Neural progenitor cell (in vitro differentiated cells): ENCODE data around the gene LIMK2. TPM values are rescaled to one million over a fixed set of nuclear protein-coding genes. Genes with fewer than 3 reads are reported as not detected.
"Not testable (repeated sequence)": the region's sequence is repeated elsewhere in the genome, so short reads cannot be mapped to it uniquely, and the experiment has no call there.

ENCODE experiments used
- DNase-seq: peaks from one replicate; pipeline ENCODE4 v3.0.0-alpha.2; 2016; ENCODE audit warnings: low spot score
- H2AFZ ChIP-seq: fragments of 200-600 bp; sonication (generic); replicated peaks from 2 replicates; pipeline ENCODE4 v1.6.1; 2016; ENCODE audit warnings: antibody characterized with exemption
- H3F3A ChIP-seq: fragments of 200-600 bp; sonication (generic); 2 replicates; pipeline ENCODE4 v1.6.1; 2016; ENCODE audit warnings: antibody characterized with exemption, low read depth
- H3K27ac ChIP-seq: fragments of 200-600 bp; sonication (generic); 2 replicates; pipeline ENCODE4 v1.5.1; 2016; ENCODE audit warnings: mild to moderate bottlenecking
- H3K27me3 ChIP-seq: fragments of 200-600 bp; sonication (generic); 2 replicates; pipeline ENCODE4 v1.6.1; 2016; ENCODE audit warnings: mild to moderate bottlenecking, moderate library complexity
- H3K36me3 ChIP-seq: fragments of 200-600 bp; sonication (generic); 2 replicates; pipeline ENCODE4 v1.5.1; 2016
- H3K4me1 ChIP-seq: fragments of 200-600 bp; sonication (generic); 2 replicates; pipeline ENCODE4 v1.6.1; 2016; ENCODE audit warnings: mixed run types
- H3K4me2 ChIP-seq: fragments of 200-600 bp; sonication (generic); 2 replicates; pipeline ENCODE4 v1.6.1; 2016
- H3K4me3 ChIP-seq: fragments of 200-600 bp; sonication (generic); 2 replicates; pipeline ENCODE4 v1.5.1; 2016
- H3K79me2 ChIP-seq: fragments of 200-600 bp; sonication (generic); 2 replicates; pipeline ENCODE4 v1.6.1; 2016; ENCODE audit warnings: low read depth
- H3K9ac ChIP-seq: fragments of 200-600 bp; sonication (generic); 2 replicates; pipeline ENCODE4 v1.6.1; 2016
- H3K9me3 ChIP-seq: fragments of 200-600 bp; sonication (generic); 2 replicates; pipeline ENCODE4 v1.5.1; 2016; ENCODE audit warnings: low read depth
- H4K20me1 ChIP-seq: fragments of 200-600 bp; sonication (generic); 2 replicates; pipeline ENCODE4 v1.6.1; 2016; ENCODE audit warnings: low read depth
- H3K27ac Mint-ChIP-seq: 3 replicates; pipeline ENCODE4 v1.8.0; 2021; ENCODE audit warnings: mixed read lengths
- H3K27me3 Mint-ChIP-seq: 2 replicates; pipeline ENCODE4 v1.8.0; 2022; ENCODE audit warnings: low read depth, mild to moderate bottlenecking, inconsistent platforms, moderate library complexity, mixed read lengths; ENCODE audit not compliant: insufficient read depth
- H3K36me3 Mint-ChIP-seq: 3 replicates; pipeline ENCODE4 v1.8.0; 2021; ENCODE audit warnings: mixed read lengths
- H3K4me1 Mint-ChIP-seq: 3 replicates; pipeline ENCODE4 v1.8.0; 2021; ENCODE audit warnings: mixed read lengths
- H3K4me3 Mint-ChIP-seq: 3 replicates; pipeline ENCODE4 v1.8.0; 2021; ENCODE audit warnings: mild to moderate bottlenecking, moderate library complexity, mixed read lengths
- H3K9me3 Mint-ChIP-seq: 3 replicates; pipeline ENCODE4 v1.8.0; 2020; ENCODE audit warnings: mixed read lengths
- EZH2 ChIP-seq: fragments of 200-600 bp; sonication (generic); IDR thresholded peaks from 2 replicates; pipeline ENCODE4 v1.6.1; 2017; ENCODE audit warnings: antibody characterized with exemption, mild to moderate bottlenecking, moderate library complexity
- EZH2phosphoT487 ChIP-seq: fragments of 200-600 bp; sonication (generic); IDR thresholded peaks from 2 replicates; pipeline ENCODE4 v1.6.1; 2017; ENCODE audit warnings: antibody characterized with exemption
- total RNA-seq: library from RNA; depleted of rRNA; stranded (reverse); fragments of >200 nt; gene quantifications from 2 replicates; pipeline ENCODE4 v1.2.3, GENCODE V29; 2015; ENCODE audit warnings: low replicate concordance
- TF ChIP-seq, protein P1 (sequence below): fragments of 200-600 bp; sonication (generic); IDR thresholded peaks from 2 replicates; pipeline ENCODE4 v1.5.1; 2017; ENCODE audit warnings: antibody characterized with exemption, mild to moderate bottlenecking

LIMK2 gene
- total RNA-seq = 28.1 and 45.8 TPM in 2 replicates

DNA sequence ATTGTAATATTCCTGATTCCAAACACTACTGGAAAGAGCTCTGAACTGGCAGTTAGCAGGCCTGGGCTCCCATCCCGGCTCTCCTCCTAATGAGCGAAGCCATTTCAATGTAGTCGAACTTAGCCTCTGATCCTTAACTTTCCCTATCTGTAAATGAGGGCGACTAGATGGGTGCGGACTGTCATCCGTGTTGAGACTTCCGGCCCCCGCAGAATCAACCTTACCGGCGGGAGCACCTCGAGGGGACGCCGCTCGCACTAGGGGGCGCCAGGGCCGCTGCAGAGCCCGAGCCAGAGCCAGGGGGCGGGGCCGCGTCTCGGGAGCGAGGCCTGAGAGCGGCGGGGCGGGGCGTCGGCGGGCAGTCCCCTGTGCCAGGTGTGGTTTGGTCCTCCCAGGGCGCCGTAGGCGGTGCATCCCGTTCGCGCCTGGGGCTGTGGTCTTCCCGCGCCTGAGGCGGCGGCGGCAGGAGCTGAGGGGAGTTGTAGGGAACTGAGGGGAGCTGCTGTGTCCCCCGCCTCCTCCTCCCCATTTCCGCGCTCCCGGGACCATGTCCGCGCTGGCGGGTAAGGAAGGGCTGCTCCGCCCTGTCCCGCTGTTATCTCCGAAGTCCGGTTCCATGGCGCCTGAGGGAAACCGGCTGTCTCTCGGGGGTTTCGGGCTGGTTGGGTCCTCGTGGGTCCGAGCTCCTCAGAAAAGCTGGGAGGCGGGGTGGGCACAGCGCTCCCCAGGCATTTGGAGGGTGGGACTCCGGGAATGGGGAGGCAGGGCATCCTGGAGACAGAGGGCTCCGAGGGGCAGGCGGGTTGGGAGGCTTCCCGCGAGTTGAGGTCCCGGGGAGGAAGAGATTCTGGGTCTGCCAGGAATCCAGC is at the start of gene LIMK2:
Gene LIMK2 (plus strand): TSS at position 437 of the 869 bp plus-strand sequence. CDS start 111 bp downstream, at position 548.
- no peak within 1 kb of the TSS for H3K27ac ChIP-seq
- peaks cover 15% of the 10 kb centered on the region for H3K4me1 Mint-ChIP-seq

DNA sequence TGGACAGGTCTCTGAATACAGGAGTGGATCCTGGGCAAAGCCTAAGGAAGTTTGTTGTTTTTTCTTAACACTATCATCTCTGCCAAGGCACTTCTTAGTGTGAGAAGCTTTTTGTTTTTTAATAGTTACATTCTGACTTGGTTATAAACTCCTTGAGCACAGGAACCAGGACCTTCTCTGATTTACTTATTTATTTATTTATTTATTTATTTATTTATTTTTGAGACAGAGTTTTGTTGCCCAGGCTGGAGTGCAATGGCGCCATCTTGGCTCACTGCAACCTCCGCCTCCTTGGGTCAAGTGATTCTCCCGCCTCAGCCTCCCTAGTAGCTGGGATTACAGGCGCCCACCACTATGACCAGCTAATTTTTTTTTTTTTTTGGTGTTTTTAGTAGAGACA is 41.1 kb upstream of the LIMK2 start:
- no peak overlapping the region for H2AFZ ChIP-seq
- H3K4me2 ChIP-seq = no peak overlapping the region
- no peaks in the 10 kb centered on the region for H3K27me3 ChIP-seq
- H3K79me2 ChIP-seq = peaks cover 41% of the 10 kb centered on the region
- H3K9me3 Mint-ChIP-seq = no peaks in the 10 kb centered on the region
- H3K4me3 ChIP-seq = no peak overlapping the region
- no peak overlapping the region for H3K4me3 Mint-ChIP-seq
- TF ChIP-seq, protein P1, sequence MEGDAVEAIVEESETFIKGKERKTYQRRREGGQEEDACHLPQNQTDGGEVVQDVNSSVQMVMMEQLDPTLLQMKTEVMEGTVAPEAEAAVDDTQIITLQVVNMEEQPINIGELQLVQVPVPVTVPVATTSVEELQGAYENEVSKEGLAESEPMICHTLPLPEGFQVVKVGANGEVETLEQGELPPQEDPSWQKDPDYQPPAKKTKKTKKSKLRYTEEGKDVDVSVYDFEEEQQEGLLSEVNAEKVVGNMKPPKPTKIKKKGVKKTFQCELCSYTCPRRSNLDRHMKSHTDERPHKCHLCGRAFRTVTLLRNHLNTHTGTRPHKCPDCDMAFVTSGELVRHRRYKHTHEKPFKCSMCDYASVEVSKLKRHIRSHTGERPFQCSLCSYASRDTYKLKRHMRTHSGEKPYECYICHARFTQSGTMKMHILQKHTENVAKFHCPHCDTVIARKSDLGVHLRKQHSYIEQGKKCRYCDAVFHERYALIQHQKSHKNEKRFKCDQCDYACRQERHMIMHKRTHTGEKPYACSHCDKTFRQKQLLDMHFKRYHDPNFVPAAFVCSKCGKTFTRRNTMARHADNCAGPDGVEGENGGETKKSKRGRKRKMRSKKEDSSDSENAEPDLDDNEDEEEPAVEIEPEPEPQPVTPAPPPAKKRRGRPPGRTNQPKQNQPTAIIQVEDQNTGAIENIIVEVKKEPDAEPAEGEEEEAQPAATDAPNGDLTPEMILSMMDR = no peak
- TF ChIP-seq EZH2 (no peak), EZH2phosphoT487 (no peak)
- no peak overlapping the region for H3K27ac ChIP-seq
- no peaks in the 10 kb centered on the region for H3F3A ChIP-seq
- H3K9me3 ChIP-seq = no peaks in the 10 kb centered on the region
- DNase-seq = no peak
- no peaks in the 10 kb centered on the region for H3K36me3 ChIP-seq
- peaks cover 5% of the 10 kb centered on the region for H3K36me3 Mint-ChIP-seq
- H3K9ac ChIP-seq = no peak overlapping the region
- no peak overlapping the region for H3K27ac Mint-ChIP-seq
- H3K27me3 Mint-ChIP-seq = peaks cover 3% of the 10 kb centered on the region
- no peaks in the 10 kb centered on the region for H3K4me1 ChIP-seq
- peaks cover 3% of the 10 kb centered on the region for H3K4me1 Mint-ChIP-seq
- H4K20me1 ChIP-seq = no peaks in the 10 kb centered on the region

More for the DNA sequence above, at the start of gene LIMK2:
- Histone ChIP-seq H2AFZ (peak within 1 kb of the TSS; percentile 77), H3F3A (peaks cover 12% of the 10 kb centered on the region), H3K4me1 (peaks cover 17% of the 10 kb centered on the region), H3K4me2 (peak within 1 kb of the TSS; percentile 95), H4K20me1 (peaks cover 9% of the 10 kb centered on the region), H3K27me3 (no peaks in the 10 kb centered on the region), H3K4me3 (peak within 1 kb of the TSS; percentile 73), H3K36me3 (no peaks in the 10 kb centered on the region), H3K79me2 (peaks cover 48% of the 10 kb centered on the region), H3K9ac (peak within 1 kb of the TSS; percentile 56), H3K9me3 (no peaks in the 10 kb centered on the region)
- peaks cover 3% of the 10 kb centered on the region for H3K27me3 Mint-ChIP-seq
- no peak within 1 kb of the TSS for H3K27ac Mint-ChIP-seq
- no peaks in the 10 kb centered on the region for H3K9me3 Mint-ChIP-seq
- peak; percentile 98 for DNase-seq
- TF ChIP-seq EZH2 (peak; percentile 34), EZH2phosphoT487 (no peak)
- TF ChIP-seq, protein P1 = peak; percentile 88
- peak within 1 kb of the TSS; percentile 92 for H3K4me3 Mint-ChIP-seq
- H3K36me3 Mint-ChIP-seq = no peaks in the 10 kb centered on the region

GRCh38 chr22:31171734-31172133 is 40.4 kb upstream of the LIMK2 start:
- not testable (repeated sequence) for H3K36me3 Mint-ChIP-seq, H3K4me3 ChIP-seq, H3K4me3 Mint-ChIP-seq, H3K9me3 ChIP-seq, H3K9me3 Mint-ChIP-seq, H3F3A ChIP-seq, H2AFZ ChIP-seq, H3K4me2 ChIP-seq, H3K36me3 ChIP-seq, H3K27me3 ChIP-seq, H3K4me1 Mint-ChIP-seq, DNase-seq, H3K9ac ChIP-seq, H4K20me1 ChIP-seq, H3K27me3 Mint-ChIP-seq, H3K27ac Mint-ChIP-seq, H3K4me1 ChIP-seq, H3K27ac ChIP-seq
- H3K79me2 ChIP-seq = peaks cover 41% of the 10 kb centered on the region
